Activated CD8-positive, alpha-beta memory T cell treated with anti-CD3 and anti-CD28 coated beads for 4 hours (primary cell): ENCODE measurements around the gene DHRS4L2.
"Not testable (repeated sequence)": the region's sequence is repeated elsewhere in the genome, so short reads cannot be mapped to it uniquely, and the experiment has no call there.

Experiments
- DNase-seq, 2 donors: peaks; one replicate each; pipeline ENCODE4 v3.0.0-alpha.2; 2020; ENCODE audit warnings: low read depth in 2 of 2

DHRS4L2 gene

GRCh38 chr14:23973178-23973577, 15.6 kb upstream of the DHRS4L2 start:
- DNase-seq = not testable (repeated sequence)

GRCh38 chr14:23974041-23974440, 14.7 kb upstream of the DHRS4L2 start:
- DNase-seq = not testable (repeated sequence)

- not testable (repeated sequence) for DNase-seq
Observed at GRCh38 chr14:23977208-23977607, 11.5 kb upstream of the DHRS4L2 start.

GRCh38 chr14:23981951-23982813, 6.5 kb upstream of the DHRS4L2 start:
- not testable (repeated sequence) for DNase-seq

- DNase-seq = no peak
Observed at GRCh38 chr14:23984891-23985602, 3.7 kb upstream of the DHRS4L2 start.

GRCh38 chr14:23988223-23988606, 514 bp upstream of the DHRS4L2 start:
- DNase-seq = not testable (repeated sequence)

DNA sequence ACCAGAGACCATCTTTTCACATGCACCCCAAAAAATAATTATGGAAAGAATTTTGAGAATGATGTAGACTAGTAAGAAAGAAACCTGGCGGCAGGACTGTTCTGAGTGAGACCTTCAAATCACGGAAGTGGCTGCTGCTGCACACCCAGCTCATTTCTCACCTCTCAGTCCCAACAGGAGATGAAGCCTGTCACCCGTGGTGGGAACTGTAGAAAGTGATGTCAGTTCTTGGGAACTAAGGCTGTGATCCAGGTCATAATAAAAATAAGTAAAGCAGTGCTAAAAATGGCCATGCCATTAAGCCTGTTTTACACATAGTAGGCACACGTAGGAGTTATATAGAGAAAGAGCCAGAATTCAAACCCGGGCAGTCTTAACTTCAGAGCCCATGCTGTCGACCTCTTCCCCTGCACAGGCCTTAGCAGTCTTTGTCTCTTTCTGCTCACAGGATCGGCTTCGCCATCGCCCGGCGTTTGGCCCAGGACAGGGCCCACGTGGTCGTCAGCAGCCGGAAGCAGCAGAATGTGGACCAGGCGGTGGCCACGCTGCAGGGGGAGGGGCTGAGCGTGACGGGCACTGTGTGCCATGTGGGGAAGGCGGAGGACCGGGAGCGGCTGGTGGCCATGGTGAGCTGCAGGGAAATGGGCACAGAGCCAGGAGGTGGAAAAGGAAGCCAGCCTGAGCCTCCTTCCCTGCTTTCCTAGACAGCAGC, 1.2 kb downstream of the DHRS4L2 start:
- DNase-seq = not testable (repeated sequence)

GRCh38 chr14:23990961-23991360, 2.2 kb downstream of the DHRS4L2 start:
- DNase-seq = not testable (repeated sequence)

DNA sequence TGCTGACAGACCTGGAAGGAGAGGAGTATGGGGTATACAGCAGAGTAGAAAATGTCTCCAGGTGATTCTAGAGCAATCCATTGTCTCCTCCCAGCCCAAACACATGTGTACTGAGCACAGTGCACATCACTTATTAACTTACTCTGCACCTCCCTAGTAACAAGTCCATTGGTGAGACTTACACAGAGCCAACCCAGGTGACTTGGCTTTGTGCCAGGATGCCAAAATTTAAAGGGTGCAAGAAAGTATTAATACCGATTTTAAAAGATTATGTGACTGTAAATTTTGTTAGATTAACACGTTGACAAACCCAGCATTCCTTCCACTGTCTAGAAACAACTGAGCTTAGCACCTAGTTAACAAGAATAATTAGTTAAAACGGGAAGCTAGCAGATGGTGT, 4.3 kb downstream of the DHRS4L2 start:
- DNase-seq = not testable (repeated sequence)

GRCh38 chr14:23996009-23996408, 7.3 kb downstream of the DHRS4L2 start:
- DNase-seq = not testable (repeated sequence)

DNA sequence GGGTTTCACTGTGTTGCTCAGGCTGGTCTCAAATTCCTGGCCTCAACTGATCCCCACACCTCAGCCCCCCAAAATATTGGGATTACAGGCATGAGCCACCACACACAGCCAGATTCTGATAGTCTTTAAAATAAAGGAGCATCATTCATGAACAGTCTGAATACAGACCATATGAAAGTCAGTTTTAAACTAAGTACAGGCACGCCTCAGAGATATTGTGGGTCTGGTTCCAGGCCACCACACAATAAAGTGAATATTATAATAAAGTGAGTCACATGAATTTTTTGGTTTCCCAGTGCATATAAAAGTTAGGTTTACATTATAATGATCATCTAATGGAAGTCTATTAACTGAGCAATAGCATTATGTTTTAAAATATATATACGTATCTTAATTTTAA, 8.1 kb downstream of the DHRS4L2 start:
- DNase-seq = not testable (repeated sequence)

DNA sequence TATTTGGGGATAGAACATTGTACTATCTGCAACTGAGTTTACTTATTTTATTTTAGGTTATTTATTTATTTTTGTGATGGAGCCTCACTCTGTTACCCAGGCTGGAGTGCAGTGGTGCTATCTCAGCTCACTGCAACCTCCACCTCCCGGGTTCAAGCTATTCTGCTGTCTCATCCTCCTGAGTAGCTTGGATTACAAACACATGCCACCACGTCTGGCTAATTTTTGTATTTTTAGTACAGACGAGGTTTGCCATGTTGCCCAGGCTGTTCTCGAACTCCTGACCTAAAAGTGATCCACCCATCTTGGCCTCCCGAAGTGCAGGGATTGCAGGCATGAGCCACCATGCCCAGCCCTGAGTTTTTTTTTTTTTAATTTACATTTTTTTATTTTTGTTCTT, 10.9 kb downstream of the DHRS4L2 start:
- not testable (repeated sequence) for DNase-seq

- DNase-seq = not testable (repeated sequence)
Observed at GRCh38 chr14:24001078-24001477, 12.3 kb downstream of the DHRS4L2 start.

- DNase-seq = not testable (repeated sequence)
Observed at GRCh38 chr14:24001679-24002078, 12.9 kb downstream of the DHRS4L2 start.

- not testable (repeated sequence) for DNase-seq
Observed at GRCh38 chr14:24006471-24006816, 17.7 kb downstream of the DHRS4L2 start.

DNA sequence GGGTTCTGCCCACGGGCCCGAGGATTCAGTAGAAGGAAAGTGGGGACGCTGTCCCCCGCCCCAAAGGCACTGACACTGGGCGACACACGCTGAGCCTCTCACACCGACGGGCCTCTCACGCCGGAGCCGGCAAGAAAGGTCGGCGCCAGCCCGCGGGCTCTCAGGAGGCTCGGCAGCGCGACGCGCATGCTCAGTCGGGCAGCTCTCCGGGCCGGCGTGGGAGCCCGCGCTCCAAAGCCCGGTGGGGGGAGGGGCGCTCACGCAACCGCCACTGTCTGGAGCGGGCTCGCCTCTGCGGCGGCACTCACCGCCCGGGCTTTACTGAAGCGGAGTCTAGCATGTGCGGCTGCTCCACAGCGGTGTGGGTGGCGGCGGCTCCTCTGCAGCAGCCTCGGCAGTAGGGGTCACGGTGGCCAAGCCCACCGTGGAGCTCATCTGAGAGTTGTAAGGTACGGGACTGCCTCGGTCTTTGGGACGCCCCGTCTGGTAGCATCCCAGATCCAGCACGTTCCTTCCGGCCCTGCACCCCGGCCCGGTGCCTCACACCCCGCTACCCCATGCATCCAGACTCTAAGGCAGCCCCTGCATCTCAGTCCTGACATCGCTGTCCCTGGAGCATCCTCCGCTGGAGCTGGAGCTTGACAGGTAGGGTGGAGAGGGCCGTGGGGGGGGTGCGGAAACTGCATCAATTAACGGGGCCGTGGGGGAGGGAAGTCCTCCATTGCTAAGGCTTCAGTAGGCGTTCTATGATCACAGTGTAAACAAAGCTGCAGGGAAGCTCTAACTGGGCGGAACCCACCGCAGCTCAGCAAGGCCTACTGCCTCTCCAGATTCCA, 18.3 kb downstream of the DHRS4L2 start:
- peak in 1 of 2 donors; percentile 28 for DNase-seq

DNA sequence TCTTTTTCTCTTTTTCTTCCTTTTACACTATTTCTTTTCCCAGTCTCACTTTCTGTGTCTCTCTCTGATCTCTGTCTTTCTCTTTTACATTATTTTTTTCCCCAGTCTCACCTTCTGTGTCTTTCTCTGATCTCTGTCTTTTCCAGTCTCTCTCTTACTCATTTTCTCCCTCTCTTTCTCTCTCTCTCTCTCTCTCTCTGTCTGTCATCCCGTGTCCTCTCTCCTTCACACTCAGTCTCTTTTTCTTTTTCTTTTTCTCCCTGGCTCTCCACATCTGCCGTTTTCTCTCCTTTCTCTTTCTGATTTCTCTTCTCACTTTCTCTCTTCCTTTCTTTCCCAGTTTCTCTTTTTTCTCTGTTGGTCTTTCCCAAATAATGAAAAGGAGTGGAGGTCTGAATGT, 22.3 kb downstream of the DHRS4L2 start:
- DNase-seq = no peak

DNA sequence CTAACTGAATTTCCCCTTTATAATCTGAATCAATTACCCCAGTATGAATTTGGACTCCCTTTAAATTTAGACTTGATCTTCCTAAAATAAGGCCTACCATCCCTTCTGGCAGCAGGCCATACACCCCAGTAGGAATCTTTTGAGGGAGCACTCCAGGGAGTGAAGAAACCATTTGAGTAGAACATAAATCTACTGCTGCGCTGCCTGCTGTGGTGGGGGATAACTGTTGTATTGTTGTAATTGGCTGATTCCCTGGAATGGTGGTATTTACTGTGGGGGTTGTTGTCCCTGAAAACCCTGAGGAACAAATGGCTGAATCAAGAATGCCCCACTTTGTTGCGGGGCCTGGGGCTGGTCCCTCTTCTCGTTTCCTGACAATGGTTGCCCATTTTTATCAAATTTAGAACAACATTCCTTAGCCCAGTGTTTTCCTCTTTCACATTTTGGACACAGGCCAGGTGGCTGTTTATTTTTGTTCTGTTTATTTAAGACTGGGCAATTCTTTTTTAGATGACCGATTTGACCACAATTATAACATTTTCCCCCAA, 24.1 kb downstream of the DHRS4L2 start:
- not testable (repeated sequence) for DNase-seq

DNA sequence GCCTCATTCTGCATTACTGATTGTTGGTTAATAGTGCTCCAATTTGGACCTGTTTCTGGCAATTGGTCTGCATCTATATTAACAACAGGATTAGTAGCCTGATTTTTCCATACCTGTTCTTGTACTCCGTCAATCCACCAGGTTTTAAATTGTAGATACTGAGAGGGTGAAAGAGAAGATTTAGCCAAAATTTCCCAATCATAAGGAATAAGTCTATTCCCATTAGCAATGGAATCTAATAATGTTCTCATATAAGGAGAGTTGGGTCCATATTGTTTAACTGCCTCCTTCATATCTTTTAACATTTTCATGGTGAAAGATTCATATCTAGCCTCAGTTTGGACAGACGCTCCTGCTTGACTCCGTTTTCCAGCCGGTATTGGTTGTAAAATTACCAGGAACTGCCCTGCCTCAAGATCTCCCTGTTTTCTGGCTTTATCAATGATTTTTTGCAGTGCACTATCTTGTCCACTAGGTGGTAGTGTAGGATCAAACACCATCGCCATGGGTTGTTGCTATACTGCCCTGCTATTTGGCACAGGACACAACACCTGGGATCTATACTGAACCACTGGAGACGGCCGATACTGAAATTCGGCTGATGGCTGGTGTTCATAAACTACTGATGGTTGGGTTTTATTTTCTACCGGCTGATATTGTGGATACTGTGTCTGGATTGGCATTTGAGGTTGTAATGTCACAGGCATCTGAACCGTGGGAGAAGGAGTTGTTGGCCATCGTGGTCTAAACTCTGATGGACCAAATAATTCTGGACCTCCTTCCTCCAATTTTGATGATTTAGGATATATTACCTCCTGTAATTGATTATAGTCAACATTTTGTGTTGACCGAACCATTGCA, 25.2 kb downstream of the DHRS4L2 start:
- no peak for DNase-seq

- DNase-seq = not testable (repeated sequence)
Observed at GRCh38 chr14:24015745-24016144, 27.0 kb downstream of the DHRS4L2 start.
